RWPE1 (cell line): ENCODE measurements around the gene NUDT5.

Experiments
- CTCF ChIA-PET: fragments of 350-600 bp; sonication (Branson Sonifier 250); formaldehyde crosslinking; extraction: SDS; loops from one replicate; lab custom pipeline; 2021; lab: Yijun Ruan, JAX
- POLR2A ChIA-PET: fragments of 400-600 bp; formaldehyde crosslinking; extraction: SDS; loops from one replicate; lab custom pipeline; 2020; ENCODE audit warnings: antibody characterized with exemption; ENCODE audit not compliant: low non-redundant PET; lab: Yijun Ruan, JAX
- DNase-seq: peaks from one replicate; pipeline ENCODE4 v3.0.0; 2012; ENCODE audit warnings: low spot score
- H3K27ac ChIP-seq: fragments of 450-650 bp; 2 replicates; pipeline ENCODE4 v1.5.1; 2017
- TF ChIP-seq, protein P1 (sequence below): fragments of 450-650 bp; conservative IDR thresholded peaks from 2 replicates; pipeline ENCODE4 v1.5.1; 2017; ENCODE audit warnings: low read depth, mild to moderate bottlenecking

The NUDT5 gene

GRCh38 chr10:12218991-12219390 is 23.3 kb upstream of the NUDT5 start:
- TF ChIP-seq, protein P1, sequence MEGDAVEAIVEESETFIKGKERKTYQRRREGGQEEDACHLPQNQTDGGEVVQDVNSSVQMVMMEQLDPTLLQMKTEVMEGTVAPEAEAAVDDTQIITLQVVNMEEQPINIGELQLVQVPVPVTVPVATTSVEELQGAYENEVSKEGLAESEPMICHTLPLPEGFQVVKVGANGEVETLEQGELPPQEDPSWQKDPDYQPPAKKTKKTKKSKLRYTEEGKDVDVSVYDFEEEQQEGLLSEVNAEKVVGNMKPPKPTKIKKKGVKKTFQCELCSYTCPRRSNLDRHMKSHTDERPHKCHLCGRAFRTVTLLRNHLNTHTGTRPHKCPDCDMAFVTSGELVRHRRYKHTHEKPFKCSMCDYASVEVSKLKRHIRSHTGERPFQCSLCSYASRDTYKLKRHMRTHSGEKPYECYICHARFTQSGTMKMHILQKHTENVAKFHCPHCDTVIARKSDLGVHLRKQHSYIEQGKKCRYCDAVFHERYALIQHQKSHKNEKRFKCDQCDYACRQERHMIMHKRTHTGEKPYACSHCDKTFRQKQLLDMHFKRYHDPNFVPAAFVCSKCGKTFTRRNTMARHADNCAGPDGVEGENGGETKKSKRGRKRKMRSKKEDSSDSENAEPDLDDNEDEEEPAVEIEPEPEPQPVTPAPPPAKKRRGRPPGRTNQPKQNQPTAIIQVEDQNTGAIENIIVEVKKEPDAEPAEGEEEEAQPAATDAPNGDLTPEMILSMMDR: no peak
- ChIA-PET CTCF (interaction anchor here (1.0 kb wide), 1 partner anchor 856 kb away, joined by 3 read pairs; no protein-coding TSS in a partner anchor), POLR2A (no interaction called here)
- DNase-seq: no peak
- H3K27ac ChIP-seq: no peak overlapping the region

DNA sequence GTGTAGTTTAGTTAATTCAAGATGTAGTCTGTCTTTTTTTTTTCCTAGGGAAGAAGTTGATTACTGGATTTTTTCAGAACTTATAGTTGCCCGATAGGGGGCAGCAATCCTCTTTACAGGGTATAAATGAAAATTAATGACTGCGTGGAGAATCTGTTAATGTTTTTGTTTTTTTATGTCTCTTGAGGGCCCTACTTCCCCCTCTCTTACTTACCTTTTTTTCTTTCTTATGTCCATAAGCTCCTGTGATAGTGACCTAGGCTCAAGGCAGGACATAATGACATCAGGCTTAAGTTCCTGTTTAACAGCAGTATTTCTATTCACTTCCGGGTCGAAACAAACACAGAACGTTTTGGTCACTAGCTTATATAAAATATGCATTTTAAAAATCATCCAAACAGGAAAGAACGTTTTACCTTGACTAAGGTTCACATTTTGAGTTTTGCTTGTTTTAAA is 19.1 kb upstream of the NUDT5 start:
- POLR2A ChIA-PET: no interaction called here
- CTCF ChIA-PET: interaction anchor here (0.6 to 2.2 kb wide), 20 partner anchors 12 to 1121 kb away, joined by 3 to 20 read pairs (median 4); partner anchors contain the start of genes CDC123 and NUDT5
- no peak overlapping the region for H3K27ac ChIP-seq
- no peak for DNase-seq
- TF ChIP-seq, protein P1: peak; percentile 79

GRCh38 chr10:12214093-12214492 is 18.4 kb upstream of the NUDT5 start:
- H3K27ac ChIP-seq: no peak overlapping the region
- ChIA-PET CTCF (interaction anchor here (0.6 to 2.2 kb wide), 6 partner anchors 11 to 1121 kb away, joined by 3 to 20 read pairs (median 6); partner anchors contain the start of genes CDC123 and NUDT5), POLR2A (no interaction called here)
- TF ChIP-seq, protein P1: no peak
- no peak for DNase-seq

DNA sequence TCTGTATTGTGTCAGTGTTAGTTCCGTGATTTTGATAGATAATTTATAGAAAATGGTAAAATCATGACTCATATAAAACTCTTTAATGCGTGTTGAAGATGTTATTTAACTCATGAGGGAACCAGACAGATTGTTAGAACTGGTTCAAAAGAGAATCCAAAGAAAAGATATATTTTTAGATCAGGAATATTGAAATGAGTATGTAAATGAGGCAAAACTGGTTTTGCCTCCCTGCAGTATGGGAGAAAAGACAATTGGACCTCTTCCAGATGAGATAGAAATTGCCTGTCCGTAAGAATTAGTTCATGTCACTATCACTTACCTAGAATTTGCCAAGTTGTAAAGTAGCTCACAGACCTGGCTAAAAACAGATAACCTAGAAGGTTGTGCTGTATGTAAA is 17.9 kb upstream of the NUDT5 start:
- ChIA-PET CTCF (interaction anchor here (2.2 kb wide), 1 partner anchor 11 kb away, joined by 20 read pairs; no protein-coding TSS in a partner anchor), POLR2A (no interaction called here)
- H3K27ac ChIP-seq: no peak overlapping the region
- no peak for DNase-seq
- TF ChIP-seq, protein P1: no peak

- ChIA-PET POLR2A (no interaction called here), CTCF (no interaction called here)
- no peak overlapping the region for H3K27ac ChIP-seq
- DNase-seq: no peak
- TF ChIP-seq, protein P1: no peak
Measured at GRCh38 chr10:12212454-12212853, 16.8 kb upstream of the NUDT5 start.

- ChIA-PET CTCF (interaction anchor here (0.6 kb wide), 1 partner anchor 56 kb away, joined by 4 read pairs; no protein-coding TSS in a partner anchor), POLR2A (interaction anchor here (0.6 kb wide), 1 partner anchor 356 kb away, joined by 6 read pairs; no protein-coding TSS in a partner anchor)
- DNase-seq: no peak
- TF ChIP-seq, protein P1: no peak
- no peak overlapping the region for H3K27ac ChIP-seq
Measured at GRCh38 chr10:12208460-12208859, 12.8 kb upstream of the NUDT5 start.
